Adrenal gland (tissue), 12 donors: ENCODE data around the gene GPNMB. TPM values are rescaled to one million over a fixed set of nuclear protein-coding genes. Genes with fewer than 3 reads are reported as not detected.

Experiments used
- DNase-seq, 7 donors: peaks; one replicate each; pipeline ENCODE4 v3.0.0-alpha.2; 2019 to 2020
- H3K27ac ChIP-seq, 5 donors: fragments of 200-600 bp; sonication (generic) in 4 of 5; 1 replicate in 3 of 5; 2 replicates in 2 of 5; pipeline versions ENCODE4 v1.5.1 to v1.8.0; 2016 to 2020; ENCODE audit warnings: mild to moderate bottlenecking in 1 of 5
- H3K27me3 ChIP-seq: fragments of 200-600 bp; 2 replicates; pipeline ENCODE4 v1.8.0; 2021
- H3K36me3 ChIP-seq, 2 donors: fragments of 200-600 bp; replicated peaks in 1 of 2; 1 replicate in 1 of 2; 2 replicates in 1 of 2; pipeline versions ENCODE4 v1.5.1 to v1.8.0; 2018 to 2022
- H3K4me1 ChIP-seq, 2 donors: fragments of 200-600 bp; replicated peaks in 1 of 2; 1 replicate in 1 of 2; 2 replicates in 1 of 2; pipeline versions ENCODE4 v1.5.1 to v1.8.0; 2018 to 2021
- H3K4me3 ChIP-seq, 4 donors: fragments of 200-600 bp; sonication (generic) in 3 of 4; one replicate each; pipeline ENCODE4 v1.5.1; 2016 to 2018
- H3K9me3 ChIP-seq, 3 donors: fragments of 200-600 bp; sonication (generic) in 1 of 3; replicated peaks in 1 of 3; 1 replicate in 2 of 3; 2 replicates in 1 of 3; pipeline versions ENCODE4 v1.5.1 to v1.8.0; 2016 to 2021
- CTCF ChIP-seq, 6 experiments: fragments of 450-650 bp in 4 of 6; fragments of 200-600 bp in 2 of 6; sonication (generic) in 1 of 6; IDR thresholded peaks; 1 replicate in 5 of 6; 2 replicates in 1 of 6; pipeline versions ENCODE4 v1.5.1 to v1.8.0; 2016 to 2021; ENCODE audit warnings: antibody characterized with exemption in 6 of 6, mild to moderate bottlenecking in 2 of 6, moderate library complexity in 1 of 6
- POLR2A ChIP-seq, 2 donors: fragments of 450-650 bp; IDR thresholded peaks; one replicate each; pipeline ENCODE4 v1.6.1; 2017; ENCODE audit warnings: antibody characterized with exemption in 2 of 2, mild to moderate bottlenecking in 2 of 2, moderate library complexity in 1 of 2
- WGBS, 4 donors: extraction: QIAGEN DNeasy Blood & Tissue Kit in 2 of 4; methylation state at CpG; one replicate each; pipeline versions ENCODE4 v1.1.5 to v1.1.7; 2013 to 2017; 5-methylcytosine and 5-hydroxymethylcytosine counted together
- intact Hi-C, 2 donors: fragments of 100-400 bp; cut with DNase I; formaldehyde crosslinking; loops; one replicate each; pipeline versions ENCODE4 v1.14.1 to v1.15.0; 2022 to 2023
- polyA plus RNA-seq, 3 donors: library from polyadenylated mRNA; stranded (reverse); fragments of 200-250 nt in 2 of 3; fragments of 350-450 nt in 1 of 3; fragmentation: Illumina TruSeq in 1 of 3; extraction: RNeasy Lipid Tissue Mini Kit (QIAGEN cat#74804) in 1 of 3; gene quantifications; one replicate each; pipeline ENCODE4 v1.2.3, GENCODE V29; 2013 to 2014
- total RNA-seq, 9 donors: library from RNA; depleted of rRNA in 4 of 9; stranded (reverse); fragments of >200 nt in 4 of 9; fragments of 120-200 nt in 1 of 9; fragmentation: NEBNext Ultra II Directional in 1 of 9; extraction: Animal tissue kit (Norgen Biotek cat#: 25700) in 1 of 9; gene quantifications; one replicate each; pipeline versions ENCODE4 v1.1.0 to v1.2.4, GENCODE V29; 2013 to 2023
- donor health status: healthy with polysubstance abuse.
- donor health status: Bipolar disorder and iron deficiency.
- donor health status: DM: yes; HTN: yes; CAD: no.
- donor health status: DM: no; HTN: no; CAD: no.
- donor health status: DM: no; HTN: no; CAD: no.
- donor health status: DM: yes; HTN: yes; CAD: no.

GPNMB gene
- total and polyA plus RNA-seq, 12 donors = 14.0 to 92.3 (median 35.1) TPM

GRCh38 chr7:23277359-23277989, 30.9 kb downstream of the GPNMB start:
- H3K4me3 ChIP-seq = no peak overlapping the region
- H3K27me3 ChIP-seq = no peaks in the 10 kb centered on the region
- peaks cover 0 to 5% of the 10 kb centered on the region in 2 donors for H3K4me1 ChIP-seq
- no peak overlapping the region for H3K27ac ChIP-seq
- DNase-seq = peak in 5 of 7 donors; percentile 28 to 39 (median 35)
- WGBS, 4 donors = 28 to 33% (median 31%) methylated on average over 6 of the region's 6 CpGs
- TF ChIP-seq CTCF (IDR thresholded peaks at IDR 0.05) (peak; percentile 50 to 72 (median 67)), POLR2A (IDR thresholded peaks at IDR 0.05) (no peak)
- intact Hi-C loops = no loop called here
- H3K9me3 ChIP-seq = no peaks in the 10 kb centered on the region
- no peaks in the 10 kb centered on the region for H3K36me3 ChIP-seq

- WGBS, 4 donors = 75 to 100% (median 82%) methylated on average over 2 of the region's 2 CpGs
- intact Hi-C loops = no loop called here
Observed at GRCh38 chr7:23279819-23280525, 33.4 kb downstream of the GPNMB start.

GRCh38 chr7:23283086-23283485, 36.5 kb downstream of the GPNMB start:
- no peak for DNase-seq
- H3K9me3 ChIP-seq = no peaks in the 10 kb centered on the region
- WGBS, 4 donors = 88 to 94% (median 91%) methylated on average over 4 of the region's 4 CpGs

More at GRCh38 chr7:23279819-23280525, 33.4 kb downstream of the GPNMB start:
- H3K9me3 ChIP-seq = no peaks in the 10 kb centered on the region
- no peak overlapping the region for H3K4me3 ChIP-seq
- no peak for TF ChIP-seq POLR2A (IDR thresholded peaks at IDR 0.05)
- TF ChIP-seq CTCF (IDR thresholded peaks at IDR 0.05) = no peak
- DNase-seq = no peak
- H3K36me3 ChIP-seq = no peaks in the 10 kb centered on the region
- no peak overlapping the region for H3K27ac ChIP-seq
- no peaks in the 10 kb centered on the region for H3K27me3 ChIP-seq
- no peaks in the 10 kb centered on the region for H3K4me1 ChIP-seq

More at GRCh38 chr7:23283086-23283485, 36.5 kb downstream of the GPNMB start:
- H3K36me3 ChIP-seq = no peaks in the 10 kb centered on the region
- TF ChIP-seq POLR2A (IDR thresholded peaks at IDR 0.05) (no peak), CTCF (IDR thresholded peaks at IDR 0.05) (no peak)
- H3K4me1 ChIP-seq = no peaks in the 10 kb centered on the region
- no peak overlapping the region for H3K27ac ChIP-seq
- intact Hi-C loops = no loop called here
- no peaks in the 10 kb centered on the region for H3K27me3 ChIP-seq
- no peak overlapping the region for H3K4me3 ChIP-seq
